Mammary microvascular endothelial cell (primary cell): ENCODE results near the gene RABEP2. TPM values are rescaled to one million over a fixed set of nuclear protein-coding genes. Genes with fewer than 3 reads are reported as not detected.

ENCODE experiments used
- total RNA-seq: library from RNA; depleted of rRNA; stranded (reverse); fragments of >200 nt; gene quantifications from 2 replicates; pipeline ENCODE4 v1.2.3, GENCODE V29; 2015

The RABEP2 gene
- total RNA-seq, result 49.6 and 54.6 TPM in 2 replicates

GRCh38 chr16:28924762-28925385 is at the start of gene RABEP2:
RABEP2 (minus strand) TSS chr16:28925238; CDS start chr16:28925163, 75 bp downstream.

GRCh38 chr16:28974437-28975157 is 49.6 kb upstream of the RABEP2 start, which contains the start of gene SPNS1:
SPNS1 (plus strand) TSS chr16:28974778; CDS start chr16:28975152, 374 bp downstream.

GRCh38 chr16:28950648-28951409 is 25.8 kb upstream of the RABEP2 start, which contains the start of gene NFATC2IP:
NFATC2IP (plus strand) TSS chr16:28950937; CDS start chr16:28951012, 75 bp downstream.

GRCh38 chr16:28931801-28932225 is 6.8 kb upstream of the RABEP2 start, which contains the start of gene CD19:
CD19 (plus strand) TSS chr16:28931971; CDS start chr16:28932001, 30 bp downstream.

GRCh38 chr16:28878083-28878926 is 46.7 kb downstream of the RABEP2 start, which contains the start of gene ATP2A1:
ATP2A1 (plus strand) TSS chr16:28878488; CDS start chr16:28878672, 184 bp downstream.

Other genes with a start within 250 kb of the RABEP2 start
- 153 and 209 TPM in 2 replicates for gene EIF3C, start 213.8 kb downstream of the RABEP2 start, total RNA-seq
- gene NPIPB9, start 173.5 kb downstream of the RABEP2 start, total RNA-seq, result not detected in 2 replicates
- 81.7 and 88.1 TPM in 2 replicates for gene ATXN2L, start 102.2 kb downstream of the RABEP2 start, total RNA-seq
- 216 and 232 TPM in 2 replicates for gene TUFM, start 78.9 kb downstream of the RABEP2 start, total RNA-seq
- gene SH2B1, start 61.4 kb downstream of the RABEP2 start, total RNA-seq, result 17.5 and 20.6 TPM in 2 replicates
- gene ATP2A1, start 46.8 kb downstream of the RABEP2 start, total RNA-seq, result not detected in 2 replicates
- not detected in 2 replicates for gene CD19, start 6.7 kb upstream of the RABEP2 start, total RNA-seq
- gene NFATC2IP, start 25.7 kb upstream of the RABEP2 start, total RNA-seq, result 18.8 and 23.6 TPM in 2 replicates
- 54.0 and 55.2 TPM in 2 replicates for gene SPNS1, start 49.5 kb upstream of the RABEP2 start, total RNA-seq
- 2.4 and 2.7 TPM in 2 replicates for gene LAT, start 59.8 kb upstream of the RABEP2 start, total RNA-seq